ENCODE measurements around the gene CATSPERD. TPM values are rescaled to one million over a fixed set of nuclear protein-coding genes. Genes with fewer than 3 reads are reported as not detected.

Gene CATSPERD
- total and polyA plus RNA-seq, 9 of the 15 experiments (the other 6 are each of a cell fraction or from before 2014, with no cell fraction given): not detected

DNA sequence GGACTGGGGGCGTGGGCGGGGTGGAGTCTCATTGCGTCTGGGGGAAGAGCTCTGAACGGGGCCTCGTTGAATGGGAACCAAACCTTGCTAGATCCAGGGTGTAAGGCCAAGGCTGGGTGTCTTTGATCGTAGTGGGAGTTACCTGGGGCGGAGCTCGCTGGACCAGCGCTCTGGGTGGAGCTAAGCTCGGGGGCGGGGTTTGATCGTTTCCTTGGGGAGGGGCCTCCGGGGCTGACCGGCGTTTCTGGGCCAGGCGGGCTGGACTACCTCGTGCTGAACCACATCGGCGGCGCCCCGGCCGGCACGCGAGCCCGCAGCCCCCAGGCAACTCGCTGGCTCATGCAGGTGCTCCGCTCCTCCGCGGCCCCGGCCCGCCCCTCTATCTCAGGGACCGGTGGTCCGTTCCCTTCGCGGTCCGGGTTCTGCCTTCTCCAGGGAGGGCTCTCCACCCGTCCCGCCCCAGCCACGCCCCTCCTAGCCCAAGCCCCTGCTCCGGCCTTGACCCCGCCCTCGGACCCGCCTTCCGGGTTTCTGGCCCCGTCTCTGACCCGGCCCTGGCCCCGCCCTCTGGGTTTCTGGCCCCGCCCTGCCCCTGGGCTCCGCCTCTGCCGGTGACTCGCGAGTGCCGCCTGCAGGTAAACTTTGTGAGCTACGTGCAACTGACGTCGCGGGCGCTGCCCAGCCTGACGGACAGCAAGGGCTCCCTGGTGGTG is 33.6 kb upstream of the CATSPERD start (continued):
- TF ChIP-seq ZNF639 (CRISPR knock-in tag; conservative IDR thresholded peaks at IDR 0.05 in 1 of 2, IDR thresholded peaks at IDR 0.05 in 1 of 2): no peak; a peak in 1 of 4 replicates
- no peak for TF ChIP-seq ZNF133 (CRISPR knock-in tag; IDR thresholded peaks at IDR 0.05)
- no peak for TF ChIP-seq HIVEP1 (CRISPR knock-in tag; IDR thresholded peaks at IDR 0.05)
- no peak for TF ChIP-seq POLR2AphosphoS5 (IDR thresholded peaks at IDR 0.05; ENCODE audit: control insufficient read depth, insufficient read depth, low read depth, low read length)
- no peak for TF ChIP-seq KLF6 (CRISPR knock-in tag; IDR thresholded peaks at IDR 0.05; ENCODE audit: borderline replicate concordance)
- peak; percentile 66 for TF ChIP-seq BHLHE40 (IDR thresholded peaks at IDR 0.05; ENCODE audit: low read length)
- TF ChIP-seq, protein P1, sequence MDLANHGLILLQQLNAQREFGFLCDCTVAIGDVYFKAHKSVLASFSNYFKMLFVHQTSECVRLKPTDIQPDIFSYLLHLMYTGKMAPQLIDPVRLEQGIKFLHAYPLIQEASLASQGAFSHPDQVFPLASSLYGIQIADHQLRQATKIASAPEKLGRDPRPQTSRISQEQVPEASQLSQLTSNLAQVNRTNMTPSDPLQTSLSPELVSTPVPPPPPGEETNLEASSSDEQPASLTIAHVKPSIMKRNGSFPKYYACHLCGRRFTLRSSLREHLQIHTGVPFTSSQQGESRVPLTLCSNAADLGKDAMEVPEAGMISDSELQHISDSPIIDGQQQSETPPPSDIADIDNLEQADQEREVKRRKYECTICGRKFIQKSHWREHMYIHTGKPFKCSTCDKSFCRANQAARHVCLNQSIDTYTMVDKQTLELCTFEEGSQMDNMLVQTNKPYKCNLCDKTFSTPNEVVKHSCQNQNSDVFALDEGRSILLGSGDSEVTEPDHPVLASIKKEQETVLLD (IDR thresholded peaks at IDR 0.05): no peak
- no peak for TF ChIP-seq DEAF1 (CRISPR knock-in tag; IDR thresholded peaks at IDR 0.05)
- no peak for TF ChIP-seq MYNN (IDR thresholded peaks at IDR 0.05)
- no peak for TF ChIP-seq MYNN (CRISPR knock-in tag; IDR thresholded peaks at IDR 0.05)
- no peak for TF ChIP-seq GATA2 (CRISPR knock-in tag; IDR thresholded peaks at IDR 0.05)
- TF ChIP-seq TBP (optimal IDR thresholded peaks at IDR 0.05; ENCODE audit: low read depth, low read length): no peak
- peak in 1 of 2 experiments; percentile 50; a peak in 1 of 4 replicates for TF ChIP-seq RCOR1 (IDR thresholded peaks at IDR 0.05; ENCODE audit: borderline replicate concordance in 1 of 2, low read depth in 2 of 2, low read length in 2 of 2)
- no peak for TF ChIP-seq NCOA1 (IDR thresholded peaks at IDR 0.05; ENCODE audit: low read depth)
- TF ChIP-seq JUND (IDR thresholded peaks at IDR 0.05; ENCODE audit: borderline replicate concordance, low read depth, low read length): 0 out of 2 replicates have a peak, but pooled peaks have one; percentile 24
- peak; percentile 19; the same call in 1 of the 3 replicates for TF ChIP-seq JUND (tag; IDR thresholded peaks at IDR 0.05; ENCODE audit: borderline replicate concordance, low read depth, low read length)
- no peak for TF ChIP-seq ZNF23 (CRISPR knock-in tag; IDR thresholded peaks at IDR 0.05)
- TF ChIP-seq EP400 (IDR thresholded peaks at IDR 0.05): peak; percentile 41; the same call in 1 of the 2 replicates
- no peak for TF ChIP-seq ATF2 (CRISPR knock-in tag; IDR thresholded peaks at IDR 0.05)
- no peak for TF ChIP-seq THRB (CRISPR knock-in tag; conservative IDR thresholded peaks at IDR 0.05)
- TF ChIP-seq GTF2E2 (tag; IDR thresholded peaks at IDR 0.05): no peak
- no peak for TF ChIP-seq BACH1 (tag; IDR thresholded peaks at IDR 0.05)

Data from K562 (cell line).